ENCODE results near the gene TMEM18.

TMEM18 gene

GRCh38 chr2:650343-651310 is 26.6 kb downstream of the TMEM18 start:
- DNase-seq: peak; percentile 38

- DNase-seq: peak; percentile 36
Measured at GRCh38 chr2:649426-650342, 27.5 kb downstream of the TMEM18 start.

- DNase-seq: peak; percentile 49
Measured at GRCh38 chr2:648476-649424, 28.5 kb downstream of the TMEM18 start.

GRCh38 chr2:647691-648231 is 29.4 kb downstream of the TMEM18 start:
- peak; percentile 38 for DNase-seq

GRCh38 chr2:647003-647560 is 30.1 kb downstream of the TMEM18 start:
- DNase-seq: peak; percentile 46

GRCh38 chr2:644871-645270 is 32.3 kb downstream of the TMEM18 start:
- no peak for DNase-seq

GRCh38 chr2:643761-644160 is 33.4 kb downstream of the TMEM18 start:
- no peak for DNase-seq

- no peak for DNase-seq
Measured at GRCh38 chr2:643334-643733, 33.9 kb downstream of the TMEM18 start.

GRCh38 chr2:641872-642815 is 35.1 kb downstream of the TMEM18 start:
- DNase-seq: no peak

- no peak for DNase-seq
Measured at GRCh38 chr2:641164-641871, 35.9 kb downstream of the TMEM18 start.

- no peak for DNase-seq
Measured at GRCh38 chr2:639703-640102, 37.5 kb downstream of the TMEM18 start.

- no peak for DNase-seq
Measured at GRCh38 chr2:637804-638203, 39.4 kb downstream of the TMEM18 start.

GRCh38 chr2:637406-637776 is 39.8 kb downstream of the TMEM18 start:
- no peak for DNase-seq

- no peak for DNase-seq
Measured at GRCh38 chr2:636641-637405, 40.4 kb downstream of the TMEM18 start.

GRCh38 chr2:635687-636621 is 41.3 kb downstream of the TMEM18 start:
- DNase-seq: no peak

- no peak for DNase-seq
Measured at GRCh38 chr2:634636-635388, 42.4 kb downstream of the TMEM18 start.

- DNase-seq: no peak
Measured at GRCh38 chr2:634041-634440, 43.2 kb downstream of the TMEM18 start.
